Measurements from ENCODE around the gene ZNF775.

The ZNF775 gene

DNA sequence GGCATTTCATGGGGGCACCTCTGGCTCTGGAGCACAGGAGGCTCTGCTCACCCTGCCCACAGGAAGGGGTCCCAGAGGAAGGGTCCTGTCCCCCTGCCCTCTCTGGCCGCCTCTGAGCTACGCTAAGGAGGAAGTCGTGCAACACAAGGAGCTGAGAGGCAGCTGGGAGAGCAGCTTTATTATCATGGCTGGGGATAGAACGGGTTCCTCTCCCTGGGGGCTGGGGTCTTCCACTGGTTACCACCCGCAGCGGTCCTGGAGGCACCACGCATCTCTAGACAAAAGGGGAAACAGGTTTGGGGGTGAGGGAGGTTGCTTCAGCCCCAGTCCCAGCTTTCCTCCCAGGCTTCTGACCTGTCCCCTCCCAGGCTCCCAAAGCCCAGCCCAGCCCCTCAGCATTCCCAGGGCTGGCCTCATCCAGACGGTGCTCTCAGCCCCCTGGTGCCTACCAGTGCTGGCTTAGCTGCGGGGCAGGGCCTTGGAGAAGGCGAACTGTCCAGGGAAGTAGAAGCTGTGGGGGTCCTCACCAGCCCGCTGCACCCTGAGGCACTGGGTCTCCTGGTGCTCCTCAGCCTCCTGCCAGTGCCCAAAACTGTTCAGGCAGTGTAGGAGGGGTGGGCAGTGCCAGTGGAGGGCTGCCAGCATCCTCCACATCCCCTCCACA lies 40.8 kb upstream of the ZNF775 start:
- TF ChIP-seq, protein P1, sequence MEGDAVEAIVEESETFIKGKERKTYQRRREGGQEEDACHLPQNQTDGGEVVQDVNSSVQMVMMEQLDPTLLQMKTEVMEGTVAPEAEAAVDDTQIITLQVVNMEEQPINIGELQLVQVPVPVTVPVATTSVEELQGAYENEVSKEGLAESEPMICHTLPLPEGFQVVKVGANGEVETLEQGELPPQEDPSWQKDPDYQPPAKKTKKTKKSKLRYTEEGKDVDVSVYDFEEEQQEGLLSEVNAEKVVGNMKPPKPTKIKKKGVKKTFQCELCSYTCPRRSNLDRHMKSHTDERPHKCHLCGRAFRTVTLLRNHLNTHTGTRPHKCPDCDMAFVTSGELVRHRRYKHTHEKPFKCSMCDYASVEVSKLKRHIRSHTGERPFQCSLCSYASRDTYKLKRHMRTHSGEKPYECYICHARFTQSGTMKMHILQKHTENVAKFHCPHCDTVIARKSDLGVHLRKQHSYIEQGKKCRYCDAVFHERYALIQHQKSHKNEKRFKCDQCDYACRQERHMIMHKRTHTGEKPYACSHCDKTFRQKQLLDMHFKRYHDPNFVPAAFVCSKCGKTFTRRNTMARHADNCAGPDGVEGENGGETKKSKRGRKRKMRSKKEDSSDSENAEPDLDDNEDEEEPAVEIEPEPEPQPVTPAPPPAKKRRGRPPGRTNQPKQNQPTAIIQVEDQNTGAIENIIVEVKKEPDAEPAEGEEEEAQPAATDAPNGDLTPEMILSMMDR (IDR thresholded peaks at IDR 0.05; ENCODE audit: control insufficient read depth, insufficient read depth, low read depth, low read length, missing control alignments): no peak
- no peak for DNase-seq (ENCODE audit: low read depth)
- H3K4me3 ChIP-seq (ENCODE audit: control insufficient read depth, low read depth, low read length): no peak overlapping the region

DNA sequence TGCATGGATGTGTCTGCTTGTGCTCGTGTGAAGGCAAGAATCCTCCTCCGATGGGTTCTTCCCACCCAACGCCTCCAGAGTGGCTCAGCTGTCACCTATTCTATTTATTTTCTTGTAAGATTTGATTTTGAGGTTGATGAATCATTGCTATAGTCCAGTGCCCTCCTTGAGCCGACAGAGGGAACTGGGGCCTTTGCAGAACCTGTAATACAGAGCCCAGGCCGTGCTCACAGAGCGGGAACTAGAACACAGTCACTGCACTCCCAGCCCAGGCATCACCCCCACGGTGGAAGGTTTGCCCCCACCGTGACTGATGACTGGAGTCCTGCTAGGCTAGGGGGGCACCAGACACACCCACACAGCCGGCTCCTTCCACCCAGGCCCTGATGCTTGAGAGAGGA lies 39.7 kb upstream of the ZNF775 start:
- TF ChIP-seq, protein P1 (IDR thresholded peaks at IDR 0.05; ENCODE audit: control insufficient read depth, insufficient read depth, low read depth, low read length, missing control alignments): no peak
- H3K4me3 ChIP-seq (ENCODE audit: control insufficient read depth, low read depth, low read length): no peak overlapping the region
- no peak for DNase-seq (ENCODE audit: low read depth)

DNA sequence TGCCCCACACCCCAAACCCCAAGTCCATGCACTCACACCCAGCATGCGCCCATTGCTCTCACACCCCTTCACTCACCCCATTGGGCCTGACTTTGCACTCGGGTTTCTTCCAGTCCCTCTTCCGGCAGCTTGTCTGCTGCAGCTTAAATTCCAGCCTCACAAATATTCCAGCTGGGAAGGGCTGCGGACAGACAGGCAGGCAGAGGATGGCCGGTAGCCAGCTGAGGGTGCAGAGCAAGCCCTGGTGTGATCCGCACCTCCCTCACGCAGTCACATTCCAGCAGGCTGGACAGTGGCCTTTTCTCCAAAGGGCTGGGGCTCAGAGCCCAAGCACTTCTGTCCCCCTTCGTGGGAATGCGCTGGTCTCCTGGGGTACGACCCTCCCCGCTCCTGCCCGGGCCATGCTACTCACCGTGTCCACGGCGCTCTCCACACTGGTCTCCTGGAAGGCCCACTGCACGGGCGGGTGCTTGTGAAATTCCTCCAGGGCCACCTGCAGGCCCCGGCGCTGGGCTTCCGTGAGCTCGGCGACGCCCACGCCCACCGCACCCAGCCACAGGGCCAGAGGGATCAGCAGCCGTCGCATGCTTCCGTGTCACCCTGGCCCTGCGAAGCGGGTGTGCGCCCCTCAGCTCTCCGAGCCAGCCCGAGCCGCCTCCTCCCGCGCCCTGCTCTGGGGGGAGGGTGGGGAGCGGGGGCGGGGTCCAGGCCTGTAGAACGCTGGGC lies 38.9 kb upstream of the ZNF775 start:
- DNase-seq (ENCODE audit: low read depth): no peak
- TF ChIP-seq, protein P1 (IDR thresholded peaks at IDR 0.05; ENCODE audit: control insufficient read depth, insufficient read depth, low read depth, low read length, missing control alignments): no peak
- no peak overlapping the region for H3K4me3 ChIP-seq (ENCODE audit: control insufficient read depth, low read depth, low read length)

DNA sequence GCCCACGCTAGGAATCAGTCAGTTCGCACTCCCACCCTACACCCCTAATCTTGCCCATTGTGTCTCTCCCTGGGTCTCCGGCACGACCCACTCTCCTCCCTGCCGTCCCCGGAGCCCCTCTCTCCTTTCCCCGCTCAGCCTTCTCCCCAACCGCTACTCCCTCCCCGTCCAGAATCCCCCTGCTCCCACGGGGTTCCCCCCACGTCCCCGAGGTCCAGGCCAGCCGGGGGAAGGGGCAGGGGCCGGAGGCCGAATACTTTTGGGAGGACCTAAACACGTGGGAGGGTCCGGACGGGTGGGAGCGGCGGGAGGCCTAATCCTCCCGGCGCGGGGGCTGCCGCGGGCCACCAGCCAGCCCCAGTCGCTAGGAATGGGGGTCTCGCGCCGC lies 38.3 kb upstream of the ZNF775 start:
- TF ChIP-seq, protein P1 (IDR thresholded peaks at IDR 0.05; ENCODE audit: control insufficient read depth, insufficient read depth, low read depth, low read length, missing control alignments): no peak
- no peak overlapping the region for H3K4me3 ChIP-seq (ENCODE audit: control insufficient read depth, low read depth, low read length)
- no peak for DNase-seq (ENCODE audit: low read depth)

DNA sequence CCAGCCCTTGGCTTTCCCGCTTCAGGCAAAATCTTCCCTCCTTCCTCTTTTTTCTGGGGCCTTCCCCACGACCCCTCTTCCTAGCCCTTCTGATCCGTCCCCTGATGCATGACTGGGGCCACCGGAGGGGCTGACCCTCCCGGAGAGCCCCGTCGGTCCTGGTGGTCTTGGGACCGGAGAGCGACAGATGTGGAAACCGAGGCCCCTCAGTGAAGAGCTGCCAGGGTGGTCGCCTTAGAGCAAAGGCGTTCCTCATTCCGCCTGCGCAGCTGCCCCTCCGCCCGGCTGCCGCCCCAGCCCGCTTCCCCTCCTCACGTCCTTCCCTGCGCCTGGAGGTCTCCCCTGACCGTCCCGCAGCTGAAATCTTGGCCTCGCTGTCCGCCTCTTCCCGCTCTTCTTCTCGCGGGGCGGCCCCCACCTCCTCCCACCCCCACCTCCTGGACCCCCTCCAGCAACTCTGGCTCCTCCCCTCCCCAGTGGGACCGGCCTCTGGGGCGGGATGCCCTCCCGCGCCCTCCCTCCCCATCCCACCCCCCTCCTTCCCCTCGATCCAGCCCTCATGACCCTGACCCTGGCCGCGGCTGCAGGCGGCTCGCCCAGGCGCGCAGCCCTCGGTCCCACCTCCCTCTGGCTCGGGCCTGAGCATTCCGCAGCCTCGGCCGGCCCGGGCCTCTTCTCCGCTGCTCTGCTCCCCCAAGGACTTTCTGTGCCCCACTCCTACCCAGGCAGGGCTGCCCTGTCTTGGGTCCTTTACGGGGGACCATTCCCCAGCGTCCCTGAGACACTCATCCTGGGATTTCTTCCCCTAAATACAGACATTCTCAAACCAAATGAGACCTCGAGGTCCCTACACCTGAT lies 37.6 kb upstream of the ZNF775 start, which contains the start of gene RARRES2:
Gene RARRES2 (minus strand): TSS at position 367 of the 858 bp plus-strand sequence. CDS start 1,020 bp downstream, outside the sequence.
- no peak for DNase-seq (ENCODE audit: low read depth)
- TF ChIP-seq, protein P1 (IDR thresholded peaks at IDR 0.05; ENCODE audit: control insufficient read depth, insufficient read depth, low read depth, low read length, missing control alignments): no peak
- no peak within 1 kb of the TSS for H3K4me3 ChIP-seq (ENCODE audit: control insufficient read depth, low read depth, low read length)

DNA sequence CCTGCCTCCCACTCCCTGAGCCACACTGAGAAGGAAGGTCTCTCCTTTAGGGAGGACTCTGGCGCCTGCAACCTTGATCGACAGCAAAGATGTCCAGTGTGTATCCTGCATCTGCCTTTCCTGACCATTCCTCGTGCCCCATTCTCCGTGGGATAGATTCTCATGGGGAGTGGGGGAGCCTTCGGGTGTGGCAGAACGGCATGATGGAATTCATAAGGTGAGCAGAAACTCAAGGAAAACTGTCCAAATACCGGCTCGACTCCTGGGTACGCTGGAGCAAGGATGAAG lies 37.1 kb upstream of the ZNF775 start:
- H3K4me3 ChIP-seq (ENCODE audit: control insufficient read depth, low read depth, low read length): no peak overlapping the region
- TF ChIP-seq, protein P1 (IDR thresholded peaks at IDR 0.05; ENCODE audit: control insufficient read depth, insufficient read depth, low read depth, low read length, missing control alignments): no peak

More for the DNA sequence above, 37.1 kb upstream of the ZNF775 start:
- no peak for DNase-seq (ENCODE audit: low read depth)

All from AG09309 (cell line).